ENCODE data around the gene PFDN1. TPM values are rescaled to one million over a fixed set of nuclear protein-coding genes. Genes with fewer than 3 reads are reported as not detected.
A peak's percentile ranks its signal among the peaks of the same experiment; 100 is the strongest.
"Not testable (repeated sequence)": the region's sequence is repeated elsewhere in the genome, so short reads cannot be mapped to it uniquely, and the experiment has no call there.

Gene PFDN1
- polyA plus RNA-seq, 1 donor: 57.7 TPM

DNA sequence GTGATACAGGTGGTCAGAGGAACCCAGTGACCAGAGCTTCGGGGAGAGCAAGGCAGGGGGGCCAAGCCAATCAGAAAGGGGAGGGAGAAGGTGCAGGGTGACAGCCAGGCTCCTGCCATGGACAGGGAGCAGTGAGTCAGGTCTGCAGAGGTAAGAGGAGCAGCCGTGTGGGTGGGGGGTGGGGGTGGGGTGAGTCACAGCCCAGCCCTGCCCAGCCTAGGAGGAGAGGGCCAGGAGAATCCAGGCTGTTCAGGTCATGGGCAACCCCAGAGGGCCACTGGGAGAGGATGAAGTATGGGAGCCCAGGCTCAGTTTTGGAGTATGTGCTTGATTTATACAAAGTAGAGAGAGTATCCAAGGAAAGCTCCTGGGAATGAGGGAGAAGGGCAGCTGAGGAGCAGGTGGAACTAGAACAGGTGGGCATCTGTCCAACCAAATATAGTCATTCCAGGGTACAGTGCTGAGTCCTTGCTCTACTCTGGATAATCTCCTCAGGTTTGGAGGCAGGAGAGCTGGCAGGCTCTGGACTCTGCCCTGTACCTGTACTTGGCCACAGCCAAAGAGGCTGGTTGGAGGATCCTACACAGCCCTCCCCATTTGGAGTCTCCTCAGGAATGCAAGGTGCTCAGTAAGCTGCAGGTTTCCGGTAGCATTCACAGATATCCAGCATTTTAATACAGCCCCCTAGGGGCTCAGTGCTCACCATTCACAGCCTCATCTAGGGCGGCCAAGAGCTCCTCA is 42.0 kb upstream of the PFDN1 start:
- H3K27me3 ChIP-seq (ENCODE audit: control insufficient read depth, insufficient read depth, low read length): peaks cover 4% of the 10 kb centered on the region
- no peaks in the 10 kb centered on the region for H3K9me3 ChIP-seq (ENCODE audit: control insufficient read depth, low read depth, low read length)
- H3K27ac ChIP-seq (ENCODE audit: low read length): no peak overlapping the region
- H3K36me3 ChIP-seq (ENCODE audit: control insufficient read depth, insufficient read depth, low read length): peaks cover 2% of the 10 kb centered on the region
- H3K4me1 ChIP-seq (ENCODE audit: control insufficient read depth, insufficient read depth, low read length): peaks cover 33% of the 10 kb centered on the region
- DNase-seq: peak; percentile 47 to 68
- 40% methylated on average over 1 of the region's 4 CpGs for WGBS (ENCODE audit: insufficient coverage, low lambda C conversion rate)
- H3K4me3 ChIP-seq (ENCODE audit: low read length): no peak overlapping the region

DNA sequence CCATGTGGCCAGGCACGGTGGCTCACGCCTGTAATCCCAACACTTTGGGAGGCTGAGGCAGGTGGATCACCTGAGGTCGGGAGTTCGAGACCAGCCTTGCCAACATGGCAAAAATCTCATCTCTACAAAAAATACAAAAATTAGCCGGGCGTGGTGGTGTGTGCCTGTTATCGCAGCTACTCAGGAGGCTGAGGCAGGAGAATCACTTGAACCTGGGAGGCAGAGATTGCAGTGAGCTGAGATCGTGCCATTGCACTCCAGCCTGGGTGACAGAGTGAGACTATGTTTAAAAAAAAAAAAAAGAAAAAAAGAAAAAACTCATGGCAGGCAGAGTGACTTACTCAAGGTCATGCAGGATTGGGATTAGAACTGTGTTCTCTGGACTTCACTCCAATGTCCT is 40.9 kb upstream of the PFDN1 start:
- not testable (repeated sequence) for H3K9me3 ChIP-seq (ENCODE audit: control insufficient read depth, low read depth, low read length); H3K4me3 ChIP-seq (ENCODE audit: low read length); H3K27ac ChIP-seq (ENCODE audit: low read length); H3K27me3 ChIP-seq (ENCODE audit: control insufficient read depth, insufficient read depth, low read length); H3K36me3 ChIP-seq (ENCODE audit: control insufficient read depth, insufficient read depth, low read length); DNase-seq
- H3K4me1 ChIP-seq (ENCODE audit: control insufficient read depth, insufficient read depth, low read length): peaks cover 33% of the 10 kb centered on the region
- no CpG with 5 or more reads among the region's 8 CpGs for WGBS (ENCODE audit: insufficient coverage, low lambda C conversion rate)

DNA sequence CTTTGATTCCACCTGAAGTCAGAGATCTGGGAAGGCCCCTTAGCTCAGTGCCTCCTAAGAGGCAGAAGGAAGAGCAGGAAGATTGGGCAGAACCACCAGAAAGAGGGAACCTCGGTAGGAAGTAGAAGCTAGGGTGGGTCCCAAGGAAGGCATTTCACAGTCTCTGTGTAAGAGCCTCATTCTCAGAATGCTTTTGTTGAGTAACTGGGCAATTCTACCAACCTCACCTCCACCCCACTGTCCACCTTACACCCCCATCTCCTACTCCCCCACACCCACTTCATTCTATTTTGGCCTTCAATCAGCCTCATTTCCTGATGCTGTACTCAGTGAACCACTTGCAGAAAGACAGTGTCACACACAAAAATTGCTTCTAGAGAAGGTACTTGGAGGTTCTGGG is 40.0 kb upstream of the PFDN1 start:
- Histone ChIP-seq H3K27ac (ENCODE audit: low read length) (no peak overlapping the region), H3K36me3 (ENCODE audit: control insufficient read depth, insufficient read depth, low read length) (peaks cover 2% of the 10 kb centered on the region)

DNA sequence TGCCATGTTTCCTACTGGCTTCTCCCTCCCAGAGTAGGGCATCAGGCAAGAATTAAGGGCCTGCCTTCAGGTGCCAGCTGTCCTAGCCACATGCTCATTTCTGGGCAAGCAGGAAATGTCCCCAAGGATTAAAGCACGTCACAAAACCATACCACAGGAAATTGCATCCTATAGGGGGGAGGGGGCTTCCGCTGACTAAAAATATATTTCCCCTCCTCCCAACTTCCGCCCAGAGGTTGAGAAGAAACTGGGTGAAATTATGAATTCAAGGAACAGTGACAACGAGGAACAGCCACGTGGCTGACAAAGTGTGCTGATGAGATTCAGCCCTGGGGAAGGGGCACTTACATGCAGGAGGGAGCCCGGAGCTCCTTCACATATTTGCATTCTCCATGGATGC is 39.4 kb upstream of the PFDN1 start:
- Histone ChIP-seq H3K36me3 (ENCODE audit: control insufficient read depth, insufficient read depth, low read length) (peaks cover 2% of the 10 kb centered on the region), H3K27ac (ENCODE audit: low read length) (no peak overlapping the region), H3K27me3 (ENCODE audit: control insufficient read depth, insufficient read depth, low read length) (peaks cover 4% of the 10 kb centered on the region), H3K4me3 (ENCODE audit: low read length) (no peak overlapping the region), H3K4me1 (ENCODE audit: control insufficient read depth, insufficient read depth, low read length) (peaks cover 24% of the 10 kb centered on the region), H3K9me3 (ENCODE audit: control insufficient read depth, low read depth, low read length) (no peaks in the 10 kb centered on the region)
- no peak for DNase-seq
- no CpG with 5 or more reads among the region's 6 CpGs for WGBS (ENCODE audit: insufficient coverage, low lambda C conversion rate)

More for the DNA sequence above, 40.0 kb upstream of the PFDN1 start:
- peaks cover 29% of the 10 kb centered on the region for H3K4me1 ChIP-seq (ENCODE audit: control insufficient read depth, insufficient read depth, low read length)
- no CpG with 5 or more reads among the region's 1 CpG for WGBS (ENCODE audit: insufficient coverage, low lambda C conversion rate)
- H3K4me3 ChIP-seq (ENCODE audit: low read length): no peak overlapping the region
- DNase-seq: no peak
- no peaks in the 10 kb centered on the region for H3K9me3 ChIP-seq (ENCODE audit: control insufficient read depth, low read depth, low read length)
- peaks cover 4% of the 10 kb centered on the region for H3K27me3 ChIP-seq (ENCODE audit: control insufficient read depth, insufficient read depth, low read length)

DNA sequence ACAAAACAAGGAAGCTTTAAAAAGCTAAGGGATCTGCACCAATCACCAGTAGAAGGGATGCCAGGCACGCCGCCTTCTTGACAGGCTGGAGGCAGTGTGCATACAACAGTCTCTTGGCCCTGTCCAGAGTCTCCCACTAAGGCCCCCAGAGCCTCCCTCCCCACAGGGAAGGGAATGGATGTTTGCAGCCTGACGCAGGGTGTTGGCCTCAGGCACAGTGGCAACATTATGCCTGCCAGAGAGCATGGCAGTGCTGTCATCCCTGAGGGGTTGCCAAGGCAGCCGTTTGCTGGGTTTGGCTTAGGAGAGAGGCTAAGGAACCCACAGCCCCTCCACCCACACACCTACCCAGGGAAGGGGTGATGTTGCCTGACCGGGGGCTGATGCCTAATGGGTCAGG is 38.7 kb upstream of the PFDN1 start:
- no peaks in the 10 kb centered on the region for H3K9me3 ChIP-seq (ENCODE audit: control insufficient read depth, low read depth, low read length)
- H3K36me3 ChIP-seq (ENCODE audit: control insufficient read depth, insufficient read depth, low read length): peaks cover 2% of the 10 kb centered on the region
- H3K4me1 ChIP-seq (ENCODE audit: control insufficient read depth, insufficient read depth, low read length): peaks cover 18% of the 10 kb centered on the region
- peaks cover 4% of the 10 kb centered on the region for H3K27me3 ChIP-seq (ENCODE audit: control insufficient read depth, insufficient read depth, low read length)
- WGBS (ENCODE audit: insufficient coverage, low lambda C conversion rate): no CpG with 5 or more reads among the region's 5 CpGs
- DNase-seq: no peak
- no peak overlapping the region for H3K4me3 ChIP-seq (ENCODE audit: low read length)
- H3K27ac ChIP-seq (ENCODE audit: low read length): no peak overlapping the region

DNA sequence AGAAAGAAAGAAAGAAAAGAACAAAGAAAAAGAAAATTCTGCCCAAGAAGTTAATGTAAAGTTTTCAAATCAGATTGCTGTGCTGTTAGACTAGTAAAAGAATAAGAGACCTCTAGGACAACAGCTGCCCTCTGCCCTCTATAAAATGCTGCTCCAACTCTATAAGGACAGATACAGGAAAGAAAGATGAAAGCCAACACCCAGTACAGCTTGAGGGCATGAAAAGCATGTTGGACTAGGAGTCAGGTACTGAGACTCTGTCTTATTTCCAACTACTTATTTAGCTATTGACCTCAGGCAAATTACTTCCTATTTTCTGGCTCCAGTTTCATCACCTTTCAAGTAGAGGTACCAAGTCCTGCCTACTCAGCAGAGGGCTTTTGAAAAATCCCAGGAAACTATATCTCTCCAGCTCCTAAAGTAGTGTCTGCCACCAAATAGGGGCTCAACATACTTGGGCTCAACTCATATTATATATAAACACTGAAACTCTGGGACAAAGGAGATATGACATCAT is 37.8 kb upstream of the PFDN1 start:
- Histone ChIP-seq H3K36me3 (ENCODE audit: control insufficient read depth, insufficient read depth, low read length) (peaks cover 2% of the 10 kb centered on the region), H3K9me3 (ENCODE audit: control insufficient read depth, low read depth, low read length) (no peaks in the 10 kb centered on the region), H3K4me3 (ENCODE audit: low read length) (no peak overlapping the region), H3K4me1 (ENCODE audit: control insufficient read depth, insufficient read depth, low read length) (peaks cover 15% of the 10 kb centered on the region), H3K27me3 (ENCODE audit: control insufficient read depth, insufficient read depth, low read length) (peaks cover 2% of the 10 kb centered on the region), H3K27ac (ENCODE audit: low read length) (no peak overlapping the region)
- no peak for DNase-seq

DNA sequence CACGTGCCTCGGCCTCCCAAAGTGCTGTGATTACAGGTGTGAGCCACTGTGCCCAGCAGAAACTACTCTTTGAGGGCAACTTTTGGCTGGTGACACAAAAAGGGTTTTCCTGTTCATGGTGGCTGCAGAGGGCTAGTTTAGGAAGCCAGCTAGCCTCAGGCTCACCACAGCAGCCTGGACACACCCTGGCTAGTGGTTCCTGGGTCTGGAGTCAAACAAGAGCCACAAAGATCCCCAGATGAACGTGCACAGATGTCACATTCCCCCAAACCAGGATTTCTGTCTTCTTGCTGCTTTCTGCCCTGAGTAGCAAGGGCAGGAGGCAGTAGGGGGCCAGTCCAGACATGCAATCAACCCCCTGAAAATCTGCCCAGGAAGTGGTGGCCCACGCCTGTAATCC is 36.7 kb upstream of the PFDN1 start:
- Histone ChIP-seq H3K36me3 (ENCODE audit: control insufficient read depth, insufficient read depth, low read length) (peaks cover 2% of the 10 kb centered on the region), H3K9me3 (ENCODE audit: control insufficient read depth, low read depth, low read length) (no peaks in the 10 kb centered on the region), H3K27ac (ENCODE audit: low read length) (no peak overlapping the region), H3K4me3 (ENCODE audit: low read length) (no peak overlapping the region), H3K4me1 (ENCODE audit: control insufficient read depth, insufficient read depth, low read length) (peaks cover 5% of the 10 kb centered on the region), H3K27me3 (ENCODE audit: control insufficient read depth, insufficient read depth, low read length) (no peaks in the 10 kb centered on the region)
- WGBS (ENCODE audit: insufficient coverage, low lambda C conversion rate): no CpG with 5 or more reads among the region's 4 CpGs
- no peak for DNase-seq

DNA sequence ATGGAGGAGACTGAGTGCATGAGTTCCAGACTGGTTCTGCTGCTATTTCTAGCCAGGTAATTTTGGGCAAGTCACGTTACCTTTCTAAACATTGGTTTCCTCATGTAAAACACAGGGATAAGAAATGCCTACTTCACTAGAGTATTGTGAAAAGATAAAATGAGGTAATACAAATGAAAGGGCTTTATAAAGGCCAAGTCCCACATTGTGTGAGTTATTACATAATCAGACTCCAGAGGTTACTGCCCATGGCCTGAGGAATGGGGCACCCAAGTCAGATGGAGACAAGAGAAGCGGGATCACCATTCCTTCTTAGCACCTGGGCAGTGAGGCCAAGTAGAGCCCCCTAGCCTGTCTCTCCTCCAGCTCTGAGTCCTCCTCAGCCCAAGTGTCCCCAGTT is 36.0 kb upstream of the PFDN1 start:
- no peak for DNase-seq
- Histone ChIP-seq H3K27me3 (ENCODE audit: control insufficient read depth, insufficient read depth, low read length) (no peaks in the 10 kb centered on the region), H3K9me3 (ENCODE audit: control insufficient read depth, low read depth, low read length) (no peaks in the 10 kb centered on the region), H3K4me3 (ENCODE audit: low read length) (no peak overlapping the region), H3K4me1 (ENCODE audit: control insufficient read depth, insufficient read depth, low read length) (no peaks in the 10 kb centered on the region), H3K36me3 (ENCODE audit: control insufficient read depth, insufficient read depth, low read length) (peaks cover 4% of the 10 kb centered on the region), H3K27ac (ENCODE audit: low read length) (no peak overlapping the region)
- 100% methylated on average over 1 of the region's 2 CpGs for WGBS (ENCODE audit: insufficient coverage, low lambda C conversion rate)

DNA sequence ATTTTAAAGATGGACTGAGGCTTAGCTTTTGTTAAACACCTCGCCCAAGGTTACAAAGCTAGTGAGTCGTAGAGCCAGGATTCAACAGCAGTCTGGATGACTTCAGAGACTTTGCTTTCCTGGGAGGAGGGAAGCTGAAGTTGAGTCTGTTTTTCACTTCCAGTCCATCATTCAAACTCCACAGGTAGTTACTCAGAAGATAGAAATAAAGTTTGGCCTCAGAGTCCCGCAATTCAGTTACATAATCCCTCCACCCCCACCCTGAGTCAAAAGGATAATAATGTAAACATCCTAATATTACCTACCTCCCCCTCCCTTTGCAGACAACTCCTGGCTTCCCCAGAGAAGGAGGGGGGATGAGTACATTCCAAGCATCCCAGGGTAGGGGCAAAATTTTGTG is 35.4 kb upstream of the PFDN1 start:
- WGBS (ENCODE audit: insufficient coverage, low lambda C conversion rate): no CpG with 5 or more reads among the region's 3 CpGs
- DNase-seq: no peak
- H3K27ac ChIP-seq (ENCODE audit: low read length): no peak overlapping the region
- no peaks in the 10 kb centered on the region for H3K4me1 ChIP-seq (ENCODE audit: control insufficient read depth, insufficient read depth, low read length)
- no peaks in the 10 kb centered on the region for H3K27me3 ChIP-seq (ENCODE audit: control insufficient read depth, insufficient read depth, low read length)
- no peak overlapping the region for H3K4me3 ChIP-seq (ENCODE audit: low read length)
- H3K9me3 ChIP-seq (ENCODE audit: control insufficient read depth, low read depth, low read length): no peaks in the 10 kb centered on the region
- peaks cover 4% of the 10 kb centered on the region for H3K36me3 ChIP-seq (ENCODE audit: control insufficient read depth, insufficient read depth, low read length)

DNA sequence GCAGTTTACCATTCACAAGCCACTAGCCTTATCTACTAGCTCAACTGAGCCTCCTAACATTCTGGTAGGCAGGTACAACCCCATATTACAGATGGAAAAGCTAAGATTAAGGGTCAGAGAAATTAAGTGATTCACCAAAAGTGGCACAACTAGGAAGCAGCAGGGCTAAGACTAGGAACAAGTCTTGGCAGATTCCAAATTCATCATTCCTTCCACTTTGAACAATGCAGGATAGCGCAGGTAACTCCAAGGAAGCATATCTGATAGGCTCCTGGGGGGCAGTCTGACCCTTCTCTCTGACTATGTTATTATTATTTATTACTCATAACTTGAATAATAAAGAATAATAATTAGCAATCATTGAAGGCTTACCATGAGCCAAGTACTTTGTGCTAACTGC is 35.0 kb upstream of the PFDN1 start:
- WGBS (ENCODE audit: insufficient coverage, low lambda C conversion rate): no CpG with 5 or more reads among the region's 1 CpG
- H3K4me3 ChIP-seq (ENCODE audit: low read length): no peak overlapping the region
- DNase-seq: no peak
- no peaks in the 10 kb centered on the region for H3K9me3 ChIP-seq (ENCODE audit: control insufficient read depth, low read depth, low read length)
- peaks cover 7% of the 10 kb centered on the region for H3K36me3 ChIP-seq (ENCODE audit: control insufficient read depth, insufficient read depth, low read length)
- no peaks in the 10 kb centered on the region for H3K27me3 ChIP-seq (ENCODE audit: control insufficient read depth, insufficient read depth, low read length)
- no peak overlapping the region for H3K27ac ChIP-seq (ENCODE audit: low read length)
- no peaks in the 10 kb centered on the region for H3K4me1 ChIP-seq (ENCODE audit: control insufficient read depth, insufficient read depth, low read length)

DNA sequence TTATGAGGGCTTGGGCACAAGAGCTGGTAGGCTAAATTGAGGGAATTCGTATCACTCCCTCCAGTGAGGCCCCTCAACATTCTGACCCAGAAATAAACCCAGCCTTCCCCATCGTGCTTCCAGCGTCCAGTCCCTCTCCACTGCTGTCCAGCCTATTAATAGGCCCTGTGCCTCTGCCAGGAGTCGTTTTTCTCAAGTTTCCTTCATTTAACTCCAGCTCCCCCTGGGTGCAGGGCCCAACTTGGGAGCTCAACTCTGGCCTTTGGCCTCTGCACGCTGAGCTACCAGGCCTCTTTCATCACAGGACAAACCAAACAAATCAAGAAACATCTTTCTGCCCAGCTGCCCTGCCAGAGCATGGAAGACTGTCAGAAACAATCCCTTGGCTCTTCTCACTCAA is 33.5 kb upstream of the PFDN1 start:
- WGBS (ENCODE audit: insufficient coverage, low lambda C conversion rate): 0% methylated on average over 1 of the region's 5 CpGs
- DNase-seq: no peak
- no peak overlapping the region for H3K4me3 ChIP-seq (ENCODE audit: low read length)
- H3K4me1 ChIP-seq (ENCODE audit: control insufficient read depth, insufficient read depth, low read length): no peaks in the 10 kb centered on the region
- H3K27ac ChIP-seq (ENCODE audit: low read length): no peak overlapping the region
- H3K27me3 ChIP-seq (ENCODE audit: control insufficient read depth, insufficient read depth, low read length): no peaks in the 10 kb centered on the region
- peaks cover 6% of the 10 kb centered on the region for H3K36me3 ChIP-seq (ENCODE audit: control insufficient read depth, insufficient read depth, low read length)
- H3K9me3 ChIP-seq (ENCODE audit: control insufficient read depth, low read depth, low read length): no peaks in the 10 kb centered on the region
